Stimulated activated effector memory CD8-positive, alpha-beta T cell treated with anti-CD3 and anti-CD28 coated beads, Interleukin-12 subunit alpha, Interleukin-12 subunit beta, amount 100 ng/mL, for 72 hours (primary cell): ENCODE results near the gene EEF1G.

Experiments used
- ATAC-seq: fragments of 150-1000 bp; cut with Tn5 transposase; 2 replicates; pipeline ENCODE4 v1.10.0; 2021
- DNase-seq, 2 donors: peaks; one replicate each; pipeline ENCODE4 v3.0.0; 2021 to 2022; ENCODE audit warnings: low spot score in 2 of 2
- H3K27ac Mint-ChIP-seq: one replicate; pipeline ENCODE4 v1.8.0; 2022; ENCODE audit warnings: mild to moderate bottlenecking, mixed read lengths
- H3K36me3 Mint-ChIP-seq: one replicate; pipeline ENCODE4 v1.8.0; 2022; ENCODE audit warnings: mild to moderate bottlenecking, mixed read lengths
- H3K4me1 Mint-ChIP-seq: one replicate; pipeline ENCODE4 v1.8.0; 2022; ENCODE audit warnings: mixed read lengths
- H3K4me3 Mint-ChIP-seq: one replicate; pipeline ENCODE4 v1.8.0; 2022; ENCODE audit warnings: mild to moderate bottlenecking, mixed read lengths
- H3K9me3 Mint-ChIP-seq: one replicate; pipeline ENCODE4 v1.8.0; 2022; ENCODE audit warnings: mixed read lengths

EEF1G gene

GRCh38 chr11:62608776-62609175 is 35.1 kb upstream of the EEF1G start:
- Mint-ChIP-seq H3K27ac (peak overlapping the region; percentile 77), H3K4me1 (peaks cover 58% of the 10 kb centered on the region), H3K4me3 (peak overlapping the region; percentile 10), H3K9me3 (no peaks in the 10 kb centered on the region), H3K36me3 (peaks cover 83% of the 10 kb centered on the region)
- ATAC-seq: no peak
- no peak for DNase-seq

- peaks cover 65% of the 10 kb centered on the region for H3K4me1 Mint-ChIP-seq
- H3K9me3 Mint-ChIP-seq: no peaks in the 10 kb centered on the region
- H3K27ac Mint-ChIP-seq: peak overlapping the region; percentile 34
- H3K36me3 Mint-ChIP-seq: peaks cover 91% of the 10 kb centered on the region
- no peak overlapping the region for H3K4me3 Mint-ChIP-seq
- ATAC-seq: no peak
- DNase-seq: no peak
Observed at GRCh38 chr11:62607714-62608113, 34.0 kb upstream of the EEF1G start.

- ATAC-seq: no peak
- peaks cover 58% of the 10 kb centered on the region for H3K4me1 Mint-ChIP-seq
- H3K9me3 Mint-ChIP-seq: no peaks in the 10 kb centered on the region
- DNase-seq: no peak
- peaks cover 92% of the 10 kb centered on the region for H3K36me3 Mint-ChIP-seq
- no peak overlapping the region for H3K27ac Mint-ChIP-seq
- H3K4me3 Mint-ChIP-seq: no peak overlapping the region
Observed at GRCh38 chr11:62605902-62606301, 32.2 kb upstream of the EEF1G start.

GRCh38 chr11:62605467-62605866 is 31.8 kb upstream of the EEF1G start:
- no peak for ATAC-seq
- Mint-ChIP-seq H3K36me3 (peaks cover 92% of the 10 kb centered on the region), H3K27ac (peak overlapping the region; percentile 67), H3K4me3 (no peak overlapping the region), H3K9me3 (no peaks in the 10 kb centered on the region), H3K4me1 (peaks cover 56% of the 10 kb centered on the region)
- no peak for DNase-seq

GRCh38 chr11:62604460-62605120 is 30.9 kb upstream of the EEF1G start:
- no peak for ATAC-seq
- peak overlapping the region; percentile 86 for H3K27ac Mint-ChIP-seq
- H3K36me3 Mint-ChIP-seq: peaks cover 95% of the 10 kb centered on the region

GRCh38 chr11:62603776-62604299 is 30.1 kb upstream of the EEF1G start:
- Mint-ChIP-seq H3K4me3 (peak overlapping the region; percentile 88), H3K9me3 (no peaks in the 10 kb centered on the region), H3K36me3 (peaks cover 95% of the 10 kb centered on the region), H3K27ac (peak overlapping the region; percentile 86), H3K4me1 (peaks cover 57% of the 10 kb centered on the region)
- DNase-seq: no peak
- no peak for ATAC-seq

More at GRCh38 chr11:62604460-62605120, 30.9 kb upstream of the EEF1G start:
- peaks cover 57% of the 10 kb centered on the region for H3K4me1 Mint-ChIP-seq
- no peak overlapping the region for H3K4me3 Mint-ChIP-seq
- H3K9me3 Mint-ChIP-seq: no peaks in the 10 kb centered on the region
- DNase-seq: no peak

GRCh38 chr11:62603072-62603408 is 29.3 kb upstream of the EEF1G start:
- ATAC-seq: no peak
- H3K27ac Mint-ChIP-seq: peak overlapping the region; percentile 86
- H3K36me3 Mint-ChIP-seq: peaks cover 95% of the 10 kb centered on the region
- no peak for DNase-seq
- H3K4me3 Mint-ChIP-seq: peak overlapping the region; percentile 88
- peaks cover 59% of the 10 kb centered on the region for H3K4me1 Mint-ChIP-seq
- no peaks in the 10 kb centered on the region for H3K9me3 Mint-ChIP-seq

DNA sequence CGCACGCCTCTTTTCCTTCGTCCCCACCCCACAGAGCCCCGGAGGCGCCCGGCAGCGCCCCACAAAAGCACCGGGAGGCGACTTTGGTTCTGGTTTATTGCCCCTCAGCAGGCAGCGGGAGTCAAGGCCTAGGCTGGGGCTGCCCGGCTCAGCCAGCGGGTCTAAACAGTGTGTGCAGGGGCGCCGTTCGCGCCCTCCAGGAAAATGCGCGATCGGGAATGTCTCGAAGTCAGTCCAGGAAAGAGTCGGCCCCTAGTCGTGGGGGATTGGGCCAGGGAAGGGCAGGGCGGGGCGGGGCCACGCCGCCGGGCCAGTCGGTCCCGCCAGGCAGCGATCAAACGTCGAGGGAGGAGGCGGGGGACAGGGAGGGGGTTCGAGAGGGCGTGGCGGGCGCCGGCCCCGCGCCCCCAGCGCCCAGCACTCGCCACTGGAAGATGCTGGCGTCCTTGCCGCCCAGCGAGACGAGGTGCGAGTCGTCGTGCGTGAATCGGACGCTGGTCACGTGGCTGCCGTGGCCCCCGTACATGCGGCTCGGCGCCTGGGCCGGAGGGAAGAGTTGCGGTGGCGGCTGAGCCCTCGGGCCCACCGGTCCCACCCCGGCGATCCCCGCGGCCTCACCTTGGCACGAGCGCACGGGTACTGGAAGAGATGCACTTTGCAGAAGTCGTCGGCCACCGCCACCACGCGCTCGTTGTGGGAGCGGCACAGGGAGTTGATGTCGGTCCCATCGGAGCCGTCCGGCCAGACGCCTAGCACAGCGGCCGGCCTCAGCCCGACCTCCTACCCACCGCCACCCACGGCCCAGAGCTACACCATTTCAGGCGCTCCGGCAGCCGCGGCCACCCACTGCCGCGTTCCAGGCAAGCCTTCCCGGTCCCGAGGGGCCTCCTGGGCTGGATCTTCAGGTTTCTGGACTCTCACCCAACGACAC is 28.7 kb upstream of the EEF1G start:
- no peaks in the 10 kb centered on the region for H3K9me3 Mint-ChIP-seq
- DNase-seq (no peak), ATAC-seq (no peak)
- peaks cover 95% of the 10 kb centered on the region for H3K36me3 Mint-ChIP-seq
- peaks cover 59% of the 10 kb centered on the region for H3K4me1 Mint-ChIP-seq
- peak overlapping the region; percentile 96 for H3K27ac Mint-ChIP-seq
- peak overlapping the region; percentile 88 for H3K4me3 Mint-ChIP-seq

GRCh38 chr11:62601372-62602140 is 27.9 kb upstream of the EEF1G start, which contains the start of gene MTA2:
TSS of gene MTA2 (minus strand) at chr11:62601865. CDS start at chr11:62601450, 415 bp downstream.
- no peaks in the 10 kb centered on the region for H3K9me3 Mint-ChIP-seq
- H3K4me1 Mint-ChIP-seq: peaks cover 64% of the 10 kb centered on the region
- peaks cover 95% of the 10 kb centered on the region for H3K36me3 Mint-ChIP-seq
- peak; percentile 100 for DNase-seq
- ATAC-seq: peak; percentile 89
- H3K4me3 Mint-ChIP-seq: peak within 1 kb of the TSS; percentile 88
- H3K27ac Mint-ChIP-seq: peak within 1 kb of the TSS; percentile 96

DNA sequence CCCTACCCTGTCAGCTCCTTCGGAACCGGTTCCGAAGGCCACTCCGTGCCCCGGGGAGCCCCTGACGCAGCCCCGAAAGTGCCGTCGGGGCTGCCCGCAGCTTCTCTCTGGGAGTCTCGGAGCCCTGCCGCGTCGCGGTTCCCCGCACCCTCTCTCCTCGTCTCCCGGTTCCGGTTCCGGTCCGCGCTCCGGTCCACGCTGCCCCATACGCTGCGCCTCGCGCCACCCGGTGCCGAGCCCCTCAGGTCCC is 27.4 kb upstream of the EEF1G start:
- ATAC-seq (no peak), DNase-seq (no peak)
- Mint-ChIP-seq H3K27ac (peak overlapping the region; percentile 96), H3K36me3 (peaks cover 95% of the 10 kb centered on the region), H3K4me3 (peak overlapping the region; percentile 88), H3K9me3 (no peaks in the 10 kb centered on the region), H3K4me1 (peaks cover 64% of the 10 kb centered on the region)

DNA sequence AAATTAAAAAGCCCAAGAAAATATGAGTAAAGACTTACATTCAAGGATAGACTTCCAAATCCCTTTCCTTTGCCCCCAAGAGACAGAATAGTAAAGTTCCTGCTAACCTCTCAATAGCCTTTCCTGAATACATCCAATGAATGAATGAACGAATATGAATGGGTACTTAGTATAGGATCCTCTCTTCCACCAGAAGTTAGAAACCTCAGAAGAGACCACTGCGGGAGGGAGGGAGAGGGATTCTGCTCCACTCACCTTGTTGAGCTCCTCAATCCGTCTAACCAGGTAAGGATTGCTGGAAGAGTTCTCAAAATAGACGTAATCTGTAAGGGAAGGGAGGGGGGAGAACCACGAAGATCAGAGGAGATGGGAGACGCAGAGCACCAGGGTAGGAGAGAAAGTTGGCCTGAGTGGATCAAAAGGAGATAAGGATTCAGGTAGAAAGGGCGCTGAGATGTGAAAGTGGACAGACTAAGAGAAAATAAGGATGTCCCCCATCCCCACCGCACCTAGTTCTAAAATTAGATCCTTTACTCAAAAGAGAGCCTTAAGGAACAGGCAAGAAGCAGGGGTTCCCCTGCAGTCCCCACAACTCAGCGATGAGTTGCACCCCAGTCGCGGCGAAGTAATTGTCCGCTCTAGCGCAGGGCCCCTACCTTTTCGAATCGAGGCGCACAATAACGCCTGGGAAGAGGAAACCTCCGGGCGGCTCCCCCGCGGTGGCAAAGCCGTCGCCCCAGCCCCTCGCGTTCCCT is 26.9 kb upstream of the EEF1G start:
- Mint-ChIP-seq H3K4me1 (peaks cover 67% of the 10 kb centered on the region), H3K36me3 (peaks cover 95% of the 10 kb centered on the region), H3K9me3 (no peaks in the 10 kb centered on the region), H3K4me3 (peak overlapping the region; percentile 88), H3K27ac (peak overlapping the region; percentile 96)
- ATAC-seq: no peak
- DNase-seq: no peak

GRCh38 chr11:62599901-62600300 is 26.2 kb upstream of the EEF1G start:
- peak overlapping the region; percentile 88 for H3K4me3 Mint-ChIP-seq

DNA sequence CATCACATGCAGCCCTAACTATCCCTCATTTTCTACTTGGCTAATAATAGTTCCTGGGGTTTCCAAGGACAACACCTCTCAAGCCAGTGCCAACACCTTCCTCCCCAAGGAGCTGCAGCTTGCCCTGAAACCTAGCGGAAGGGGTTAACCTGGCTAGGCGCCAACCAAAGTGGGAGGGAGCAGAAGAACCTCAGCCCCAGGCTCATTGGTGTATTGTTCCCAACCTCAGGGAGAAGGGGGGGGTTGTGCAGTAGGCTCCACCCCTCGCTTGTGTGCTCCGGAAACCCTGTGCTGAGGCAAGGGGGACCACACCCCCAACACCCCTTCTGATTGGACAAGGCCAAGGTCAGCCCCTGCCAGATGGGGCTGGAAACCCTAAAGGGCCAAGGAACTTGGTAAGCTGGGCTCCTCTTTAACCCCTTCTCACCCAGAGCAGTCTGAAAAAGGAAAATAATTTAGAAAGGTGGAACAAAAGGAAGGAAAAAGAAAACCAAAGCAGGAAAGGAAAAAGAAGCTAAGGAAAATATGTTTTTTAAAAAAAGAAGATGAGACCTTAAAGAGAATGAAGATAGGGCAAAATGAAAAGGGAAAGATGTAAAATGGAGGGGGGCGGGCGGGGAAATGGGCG is 25.5 kb upstream of the EEF1G start:
- ATAC-seq (peak; percentile 82), DNase-seq (peak; percentile 79 to 95)
- H3K4me3 Mint-ChIP-seq: peak overlapping the region; percentile 88
- peaks cover 67% of the 10 kb centered on the region for H3K4me1 Mint-ChIP-seq
- peaks cover 95% of the 10 kb centered on the region for H3K36me3 Mint-ChIP-seq
- H3K27ac Mint-ChIP-seq: peak overlapping the region; percentile 96
- H3K9me3 Mint-ChIP-seq: no peaks in the 10 kb centered on the region

More at GRCh38 chr11:62599901-62600300, 26.2 kb upstream of the EEF1G start:
- Mint-ChIP-seq H3K36me3 (peaks cover 95% of the 10 kb centered on the region), H3K4me1 (peaks cover 64% of the 10 kb centered on the region), H3K27ac (peak overlapping the region; percentile 96), H3K9me3 (no peaks in the 10 kb centered on the region)
- DNase-seq (no peak), ATAC-seq (no peak)

GRCh38 chr11:62595124-62595523 is 21.4 kb upstream of the EEF1G start:
- Mint-ChIP-seq H3K27ac (no peak overlapping the region), H3K9me3 (no peaks in the 10 kb centered on the region), H3K4me3 (no peak overlapping the region), H3K4me1 (peaks cover 67% of the 10 kb centered on the region), H3K36me3 (peaks cover 91% of the 10 kb centered on the region)
- ATAC-seq (no peak), DNase-seq (no peak)
